ENCODE measurements around the gene UTRN. TPM values are rescaled to one million over a fixed set of nuclear protein-coding genes. Genes with fewer than 3 reads are reported as not detected.

The UTRN gene
- total RNA-seq, 1 donor, result 242 TPM

DNA sequence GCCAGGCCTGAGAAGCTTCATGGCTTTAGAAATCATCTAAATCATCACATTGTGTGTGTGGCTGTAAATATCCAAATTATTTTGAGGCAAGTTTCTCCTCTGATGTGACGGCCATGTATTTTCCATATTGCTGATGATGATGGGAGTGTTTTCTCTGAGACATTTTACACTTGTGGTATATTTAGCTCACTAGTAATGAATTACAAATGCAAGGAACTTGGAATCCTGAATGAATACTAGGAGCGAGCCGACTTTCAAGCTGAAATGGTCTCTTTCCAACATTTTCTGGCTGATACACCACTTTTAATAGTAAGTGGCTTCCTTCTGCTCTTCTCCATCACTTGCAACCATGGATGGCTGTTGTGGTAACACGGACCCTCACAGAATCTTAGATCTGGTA is 41.3 kb downstream of the UTRN start:
- no peaks in the 10 kb centered on the region for H3K36me3 ChIP-seq (ENCODE audit: insufficient read depth, low read length)
- H3K9me3 ChIP-seq (ENCODE audit: low read depth, low read length), result no peaks in the 10 kb centered on the region

DNA sequence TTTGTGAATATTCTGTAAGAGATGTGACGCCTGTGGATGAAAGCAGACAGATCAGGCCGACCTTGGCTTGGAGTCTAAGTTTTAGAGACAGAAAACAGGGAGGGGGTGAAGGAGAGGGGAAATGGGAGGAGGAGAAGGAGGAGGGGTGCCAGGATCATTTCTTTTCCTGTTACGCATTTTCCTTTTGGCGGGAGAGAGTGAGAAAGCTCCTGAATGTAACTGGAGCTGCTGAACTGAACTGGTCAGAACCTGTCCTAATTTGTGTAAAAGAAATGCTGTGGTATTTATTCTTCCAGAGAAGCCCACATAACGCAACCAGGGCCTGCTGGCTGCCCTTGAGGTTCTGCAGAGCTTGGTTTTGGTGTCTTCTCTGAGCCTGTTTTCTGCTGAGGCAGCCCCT is 41.9 kb downstream of the UTRN start:
- Histone ChIP-seq H3K27me3 (ENCODE audit: insufficient read depth, low read length) (no peaks in the 10 kb centered on the region), H3K4me2 (ENCODE audit: insufficient read depth, low read length) (no peak overlapping the region), H3K36me3 (ENCODE audit: insufficient read depth, low read length) (no peaks in the 10 kb centered on the region), H3K4me3 (ENCODE audit: insufficient read depth, low read length) (no peak overlapping the region), H3K4me1 (ENCODE audit: insufficient read depth, low read length) (peaks cover 17% of the 10 kb centered on the region), H3K27ac (ENCODE audit: low read depth, low read length) (no peak overlapping the region), H3K79me2 (ENCODE audit: insufficient read depth, low read length) (peaks cover 88% of the 10 kb centered on the region), H2AFZ (ENCODE audit: low read length) (no peak overlapping the region), H3K9me3 (ENCODE audit: low read depth, low read length) (no peaks in the 10 kb centered on the region), H4K20me1 (ENCODE audit: insufficient read depth, low read length) (peaks cover 8% of the 10 kb centered on the region)
- TF ChIP-seq, protein P1, sequence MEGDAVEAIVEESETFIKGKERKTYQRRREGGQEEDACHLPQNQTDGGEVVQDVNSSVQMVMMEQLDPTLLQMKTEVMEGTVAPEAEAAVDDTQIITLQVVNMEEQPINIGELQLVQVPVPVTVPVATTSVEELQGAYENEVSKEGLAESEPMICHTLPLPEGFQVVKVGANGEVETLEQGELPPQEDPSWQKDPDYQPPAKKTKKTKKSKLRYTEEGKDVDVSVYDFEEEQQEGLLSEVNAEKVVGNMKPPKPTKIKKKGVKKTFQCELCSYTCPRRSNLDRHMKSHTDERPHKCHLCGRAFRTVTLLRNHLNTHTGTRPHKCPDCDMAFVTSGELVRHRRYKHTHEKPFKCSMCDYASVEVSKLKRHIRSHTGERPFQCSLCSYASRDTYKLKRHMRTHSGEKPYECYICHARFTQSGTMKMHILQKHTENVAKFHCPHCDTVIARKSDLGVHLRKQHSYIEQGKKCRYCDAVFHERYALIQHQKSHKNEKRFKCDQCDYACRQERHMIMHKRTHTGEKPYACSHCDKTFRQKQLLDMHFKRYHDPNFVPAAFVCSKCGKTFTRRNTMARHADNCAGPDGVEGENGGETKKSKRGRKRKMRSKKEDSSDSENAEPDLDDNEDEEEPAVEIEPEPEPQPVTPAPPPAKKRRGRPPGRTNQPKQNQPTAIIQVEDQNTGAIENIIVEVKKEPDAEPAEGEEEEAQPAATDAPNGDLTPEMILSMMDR (IDR thresholded peaks at IDR 0.05; ENCODE audit: extremely low read depth, low read depth, low read length), result no peak
- no peak for DNase-seq (ENCODE audit: insufficient read length, low spot score, missing footprints)

More for the DNA sequence above, 41.3 kb downstream of the UTRN start:
- Histone ChIP-seq H2AFZ (ENCODE audit: low read length) (no peak overlapping the region), H3K79me2 (ENCODE audit: insufficient read depth, low read length) (peaks cover 87% of the 10 kb centered on the region), H4K20me1 (ENCODE audit: insufficient read depth, low read length) (peaks cover 7% of the 10 kb centered on the region), H3K27me3 (ENCODE audit: insufficient read depth, low read length) (no peaks in the 10 kb centered on the region), H3K4me3 (ENCODE audit: insufficient read depth, low read length) (no peak overlapping the region), H3K4me1 (ENCODE audit: insufficient read depth, low read length) (peaks cover 15% of the 10 kb centered on the region), H3K4me2 (ENCODE audit: insufficient read depth, low read length) (no peak overlapping the region), H3K27ac (ENCODE audit: low read depth, low read length) (no peak overlapping the region)
- TF ChIP-seq, protein P1 (IDR thresholded peaks at IDR 0.05; ENCODE audit: extremely low read depth, low read depth, low read length), result no peak
- DNase-seq (ENCODE audit: insufficient read length, low spot score, missing footprints), result no peak

DNA sequence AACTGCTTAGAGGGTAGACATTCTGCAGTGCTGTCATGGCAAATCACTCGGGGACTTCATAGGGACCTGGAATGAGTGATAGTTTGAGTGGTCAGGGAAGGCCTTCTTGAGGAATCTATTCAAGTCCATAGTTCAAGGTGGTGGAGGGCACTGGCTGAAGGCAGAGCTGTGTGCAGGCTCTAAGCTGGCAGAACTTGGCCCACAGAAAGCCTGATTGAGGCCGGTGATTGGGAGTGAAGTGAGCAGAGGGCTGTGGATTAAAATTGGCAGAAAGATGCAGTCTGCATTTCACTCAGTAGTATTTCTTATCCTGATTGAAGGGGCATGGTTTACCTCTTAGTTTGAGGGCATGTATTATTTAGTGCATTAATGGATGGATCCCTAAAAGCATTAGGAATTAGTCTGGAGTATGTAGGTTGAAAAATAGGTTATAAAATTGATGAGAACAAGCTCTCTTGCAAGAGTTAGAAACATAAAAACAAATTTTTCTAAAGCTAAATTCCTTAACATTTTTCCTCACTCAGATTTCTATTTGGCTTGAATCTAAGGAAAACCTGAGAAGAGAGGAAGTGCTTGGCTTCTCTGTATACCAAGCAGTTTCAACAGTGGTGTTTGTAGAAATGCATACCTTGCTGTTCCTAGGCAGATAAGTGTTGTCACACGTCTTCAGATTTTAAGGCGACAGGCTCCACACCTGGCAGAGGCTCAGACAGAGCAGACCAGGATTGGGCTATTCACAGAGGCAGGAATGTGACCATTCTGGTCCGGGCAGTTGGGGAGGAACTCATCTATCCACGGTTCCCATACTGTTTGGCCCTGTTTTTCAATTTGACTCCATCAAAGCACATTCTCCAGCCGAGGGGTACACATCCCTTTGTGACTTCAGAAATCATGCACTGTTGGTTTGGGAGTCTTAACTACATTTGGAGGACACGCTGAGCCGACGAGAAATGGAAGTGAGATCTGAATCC is 45.2 kb downstream of the UTRN start:
- Histone ChIP-seq H3K36me3 (ENCODE audit: insufficient read depth, low read length) (no peaks in the 10 kb centered on the region), H3K9me3 (ENCODE audit: low read depth, low read length) (no peaks in the 10 kb centered on the region), H3K79me2 (ENCODE audit: insufficient read depth, low read length) (peaks cover 87% of the 10 kb centered on the region), H3K27ac (ENCODE audit: low read depth, low read length) (no peak overlapping the region), H3K27me3 (ENCODE audit: insufficient read depth, low read length) (no peaks in the 10 kb centered on the region), H2AFZ (ENCODE audit: low read length) (no peak overlapping the region), H3K4me2 (ENCODE audit: insufficient read depth, low read length) (no peak overlapping the region), H3K4me3 (ENCODE audit: insufficient read depth, low read length) (no peak overlapping the region), H4K20me1 (ENCODE audit: insufficient read depth, low read length) (peaks cover 12% of the 10 kb centered on the region), H3K4me1 (ENCODE audit: insufficient read depth, low read length) (peaks cover 13% of the 10 kb centered on the region)
- no peak for DNase-seq (ENCODE audit: insufficient read length, low spot score, missing footprints)
- TF ChIP-seq, protein P1 (IDR thresholded peaks at IDR 0.05; ENCODE audit: extremely low read depth, low read depth, low read length), result no peak

DNA sequence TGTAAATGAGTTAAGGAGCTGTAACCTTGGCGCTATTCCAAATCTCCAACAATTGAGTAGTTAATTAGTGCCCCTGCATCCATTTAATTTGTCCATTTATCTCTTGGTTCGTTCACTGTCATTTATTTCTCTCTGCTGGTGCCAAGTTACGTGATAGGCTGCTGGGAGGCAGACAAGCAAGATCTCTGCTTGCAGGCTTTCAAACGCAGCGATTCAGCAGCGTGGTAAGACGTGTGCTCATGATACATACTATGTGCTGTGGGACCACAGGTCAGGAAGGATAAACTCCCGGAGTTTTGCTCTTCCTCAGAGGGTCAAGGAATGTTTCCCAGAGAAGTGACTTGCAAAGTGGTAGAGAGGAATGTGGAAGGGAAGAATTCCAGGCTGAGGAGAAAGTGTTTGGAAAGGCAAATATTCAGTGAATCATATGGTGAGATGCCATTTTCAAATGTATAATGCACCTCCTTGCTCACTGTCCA is 46.4 kb downstream of the UTRN start:
- Histone ChIP-seq H3K27ac (ENCODE audit: low read depth, low read length) (peak overlapping the region; percentile 24), H3K27me3 (ENCODE audit: insufficient read depth, low read length) (no peaks in the 10 kb centered on the region), H3K4me3 (ENCODE audit: insufficient read depth, low read length) (no peak overlapping the region), H3K79me2 (ENCODE audit: insufficient read depth, low read length) (peaks cover 89% of the 10 kb centered on the region), H3K36me3 (ENCODE audit: insufficient read depth, low read length) (no peaks in the 10 kb centered on the region), H3K9me3 (ENCODE audit: low read depth, low read length) (no peaks in the 10 kb centered on the region), H3K4me2 (ENCODE audit: insufficient read depth, low read length) (peak overlapping the region; percentile 36), H4K20me1 (ENCODE audit: insufficient read depth, low read length) (peaks cover 19% of the 10 kb centered on the region), H2AFZ (ENCODE audit: low read length) (no peak overlapping the region), H3K4me1 (ENCODE audit: insufficient read depth, low read length) (peaks cover 13% of the 10 kb centered on the region)
- TF ChIP-seq, protein P1 (IDR thresholded peaks at IDR 0.05; ENCODE audit: extremely low read depth, low read depth, low read length), result no peak
- peak; percentile 75 for DNase-seq (ENCODE audit: insufficient read length, low spot score, missing footprints)
